Measurements from ENCODE around the gene TMIE. TPM values are rescaled to one million over a fixed set of nuclear protein-coding genes. Genes with fewer than 3 reads are reported as not detected.

The TMIE gene
- total and polyA plus RNA-seq, 2 of the 13 experiments (the other 11 are each of a cell fraction or from before 2014, with no cell fraction given), result not detected

DNA sequence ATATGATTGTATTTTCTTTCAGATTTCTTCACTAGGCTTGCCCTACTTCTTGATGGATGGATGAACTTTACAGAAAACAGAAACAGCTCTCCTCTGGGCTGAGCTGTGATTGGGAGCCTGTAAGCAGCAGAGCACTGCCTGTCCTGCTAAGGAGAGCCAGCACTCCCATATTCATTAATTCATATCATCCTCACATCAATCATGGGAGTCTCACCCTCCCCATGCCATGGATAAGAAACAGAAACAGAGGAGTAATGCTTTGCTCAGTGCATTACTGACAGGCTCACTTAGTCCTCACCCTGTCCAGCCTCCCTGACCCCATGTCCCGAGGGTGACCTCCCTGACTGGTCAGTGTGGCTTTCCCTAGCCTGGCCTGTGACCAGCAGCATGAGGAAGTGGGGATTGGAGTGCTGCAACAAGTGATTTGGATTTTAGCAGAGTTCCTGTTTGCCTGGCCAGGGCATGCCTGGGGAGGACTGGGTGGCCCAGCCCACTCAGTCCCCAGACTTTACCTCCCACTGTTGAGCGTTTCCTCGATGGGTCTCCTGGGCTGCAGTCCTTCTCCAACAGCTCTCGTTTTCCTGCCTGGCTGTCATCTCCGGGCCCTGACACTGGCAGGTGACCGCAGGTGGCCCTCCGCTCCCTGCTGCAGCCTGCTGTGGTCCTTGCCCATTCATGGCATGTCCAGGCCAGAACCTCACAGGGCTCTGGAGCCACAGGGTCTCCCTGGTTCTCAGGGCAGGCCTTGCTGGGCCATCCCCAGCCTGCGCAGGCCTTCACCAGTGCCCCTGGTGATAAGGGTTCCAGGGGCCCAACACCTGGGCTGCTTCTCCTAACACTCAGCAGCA is 1.3 kb upstream of the TMIE start:
- Histone ChIP-seq H3K4me3 (replicated peaks in 1 of 3; ENCODE audit: insufficient read depth in 1 of 3, low read depth in 2 of 3, low read length in 3 of 3) (no peak overlapping the region), H3K9ac (ENCODE audit: insufficient read depth, low read depth, low read length) (no peak overlapping the region), H3K27ac (ENCODE audit: extremely low read length, insufficient read depth, low read length) (no peak overlapping the region), H3K4me1 (ENCODE audit: insufficient read depth, low read length) (no peaks in the 10 kb centered on the region), H2AFZ (ENCODE audit: low read length) (no peak overlapping the region), H3K36me3 (replicated peaks in 1 of 2; ENCODE audit: control insufficient read depth in 1 of 2, insufficient read depth in 2 of 2, low read length in 2 of 2) (no peaks in the 10 kb centered on the region), H3K9me3 (ENCODE audit: low read length) (no peaks in the 10 kb centered on the region), H3K27me3 (ENCODE audit: control insufficient read depth in 1 of 2, insufficient read depth in 2 of 2, low read length in 2 of 2) (0 out of 5 replicates have a peak, but pooled peaks cover 0 to 3% of the 10 kb centered on the region in 2 experiments), H3K79me2 (ENCODE audit: insufficient read depth, low read length) (no peaks in the 10 kb centered on the region), H3K4me2 (ENCODE audit: low read depth, low read length) (no peak overlapping the region), H4K20me1 (ENCODE audit: insufficient read depth, low read length) (no peaks in the 10 kb centered on the region)
- in situ Hi-C loops (cut with HindIII; ENCODE audit: extremely low pct_ligation_motif_present, low pct_unique_long_range_greater_than_20kb), result no loop called here
- CTCF ChIA-PET (ENCODE audit: low intra/inter-chr PET ratio, low total read pairs), result no interaction called here
- intact Hi-C loops (cut with micrococcal nuclease; ENCODE audit: unreplicated experiment), result no loop called here
- 30% methylated on average over 4 of the region's 8 CpGs for WGBS (ENCODE audit: low lambda C conversion rate)
- no peak for TF ChIP-seq SNAPC2 (CRISPR knock-in tag; IDR thresholded peaks at IDR 0.05)
- no peak for TF ChIP-seq YEATS4 (CRISPR knock-in tag; IDR thresholded peaks at IDR 0.05; ENCODE audit: borderline replicate concordance)
- no peak for TF ChIP-seq RNF2 (conservative IDR thresholded peaks at IDR 0.05; ENCODE audit: low read depth)
- no peak for TF ChIP-seq ZNF558 (CRISPR knock-in tag; IDR thresholded peaks at IDR 0.05; ENCODE audit: borderline replicate concordance)
- no peak for TF ChIP-seq NONO (IDR thresholded peaks at IDR 0.05)
- TF ChIP-seq NONO (CRISPR knock-in tag; conservative IDR thresholded peaks at IDR 0.05), result no peak
- no peak for TF ChIP-seq ZNF782 (CRISPR knock-in tag; IDR thresholded peaks at IDR 0.05; ENCODE audit: borderline replicate concordance)
- POLR2A ChIA-PET, result no interaction called here
- no peak for ATAC-seq
- no peak for FAIRE-seq
- no TSS peak for BruUV-seq (replicated peaks)
- DNase-seq (ENCODE audit: low spot score), result no peak

DNA sequence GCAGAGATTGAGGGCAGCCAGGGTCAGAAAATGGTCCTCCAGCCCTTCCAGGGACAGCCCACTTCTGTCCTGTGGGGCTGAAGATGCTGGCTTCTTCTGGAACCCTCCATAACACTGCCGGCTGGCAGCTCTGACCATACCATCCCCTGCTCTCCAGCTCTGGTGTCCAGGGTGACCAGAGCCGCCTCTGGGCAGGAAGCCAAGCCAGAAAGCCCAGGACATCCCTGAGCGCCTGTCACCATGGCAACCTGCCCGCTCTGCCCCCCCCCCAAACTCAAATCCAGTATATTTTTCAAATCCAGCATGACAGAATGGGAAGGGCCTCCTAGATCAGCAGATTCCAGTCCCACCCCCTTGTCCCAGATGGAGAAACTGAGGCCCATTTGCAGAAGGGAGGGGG is 420 bp upstream of the TMIE start:
- H3K4me1 ChIP-seq (ENCODE audit: insufficient read depth, low read length), result no peaks in the 10 kb centered on the region
- no peaks in the 10 kb centered on the region for H3K9me3 ChIP-seq (ENCODE audit: low read length)
- CTCF ChIA-PET (ENCODE audit: low intra/inter-chr PET ratio, low total read pairs), result no interaction called here
- no CpG with 5 or more reads among the region's 4 CpGs for WGBS (ENCODE audit: low lambda C conversion rate)
- BruUV-seq (replicated peaks), result no TSS peak
- H2AFZ ChIP-seq (ENCODE audit: low read length), result no peak overlapping the region
- no peak overlapping the region for H3K9ac ChIP-seq (ENCODE audit: insufficient read depth, low read depth, low read length)
- no peaks in the 10 kb centered on the region for H4K20me1 ChIP-seq (ENCODE audit: insufficient read depth, low read length)
- no peak overlapping the region for H3K4me2 ChIP-seq (ENCODE audit: low read depth, low read length)
- H3K79me2 ChIP-seq (ENCODE audit: insufficient read depth, low read length), result no peaks in the 10 kb centered on the region
- H3K36me3 ChIP-seq (replicated peaks in 1 of 2; ENCODE audit: control insufficient read depth in 1 of 2, insufficient read depth in 2 of 2, low read length in 2 of 2), result no peaks in the 10 kb centered on the region
- no peak overlapping the region for H3K4me3 ChIP-seq (replicated peaks in 1 of 3; ENCODE audit: insufficient read depth in 1 of 3, low read depth in 2 of 3, low read length in 3 of 3)
- intact Hi-C loops (cut with micrococcal nuclease; ENCODE audit: unreplicated experiment), result no loop called here
- H3K27me3 ChIP-seq (ENCODE audit: control insufficient read depth in 1 of 2, insufficient read depth in 2 of 2, low read length in 2 of 2), result 0 out of 5 replicates have a peak, but pooled peaks cover 0 to 6% of the 10 kb centered on the region in 2 experiments
- POLR2A ChIA-PET, result no interaction called here
- no peak for ATAC-seq
- in situ Hi-C loops (cut with HindIII; ENCODE audit: extremely low pct_ligation_motif_present, low pct_unique_long_range_greater_than_20kb), result no loop called here
- DNase-seq (ENCODE audit: low spot score), result no peak
- no peak overlapping the region for H3K27ac ChIP-seq (ENCODE audit: extremely low read length, insufficient read depth, low read length)
- no peak for FAIRE-seq
- TF ChIP-seq GATA4 (IDR thresholded peaks at IDR 0.05; ENCODE audit: borderline replicate concordance, low read depth) (no peak), NR2F1 (CRISPR knock-in tag; IDR thresholded peaks at IDR 0.05) (no peak), ZBTB20 (CRISPR knock-in tag; IDR thresholded peaks at IDR 0.05; ENCODE audit: borderline replicate concordance, low read depth) (no peak), SCMH1 (CRISPR knock-in tag; IDR thresholded peaks at IDR 0.05; ENCODE audit: borderline replicate concordance) (no peak), KDM4B (CRISPR knock-in tag; IDR thresholded peaks at IDR 0.05) (no peak), HNRNPUL1 (IDR thresholded peaks at IDR 0.05; ENCODE audit: low read depth, low read length) (no peak), POLR2AphosphoS5 (IDR thresholded peaks at IDR 0.05; ENCODE audit: low read depth, low read length) (no peak), ZNF460 (CRISPR knock-in tag; IDR thresholded peaks at IDR 0.05; ENCODE audit: borderline replicate concordance) (no peak), ZNF484 (CRISPR knock-in tag; IDR thresholded peaks at IDR 0.05; ENCODE audit: borderline replicate concordance, low read depth) (no peak)
- TF ChIP-seq, protein P1, sequence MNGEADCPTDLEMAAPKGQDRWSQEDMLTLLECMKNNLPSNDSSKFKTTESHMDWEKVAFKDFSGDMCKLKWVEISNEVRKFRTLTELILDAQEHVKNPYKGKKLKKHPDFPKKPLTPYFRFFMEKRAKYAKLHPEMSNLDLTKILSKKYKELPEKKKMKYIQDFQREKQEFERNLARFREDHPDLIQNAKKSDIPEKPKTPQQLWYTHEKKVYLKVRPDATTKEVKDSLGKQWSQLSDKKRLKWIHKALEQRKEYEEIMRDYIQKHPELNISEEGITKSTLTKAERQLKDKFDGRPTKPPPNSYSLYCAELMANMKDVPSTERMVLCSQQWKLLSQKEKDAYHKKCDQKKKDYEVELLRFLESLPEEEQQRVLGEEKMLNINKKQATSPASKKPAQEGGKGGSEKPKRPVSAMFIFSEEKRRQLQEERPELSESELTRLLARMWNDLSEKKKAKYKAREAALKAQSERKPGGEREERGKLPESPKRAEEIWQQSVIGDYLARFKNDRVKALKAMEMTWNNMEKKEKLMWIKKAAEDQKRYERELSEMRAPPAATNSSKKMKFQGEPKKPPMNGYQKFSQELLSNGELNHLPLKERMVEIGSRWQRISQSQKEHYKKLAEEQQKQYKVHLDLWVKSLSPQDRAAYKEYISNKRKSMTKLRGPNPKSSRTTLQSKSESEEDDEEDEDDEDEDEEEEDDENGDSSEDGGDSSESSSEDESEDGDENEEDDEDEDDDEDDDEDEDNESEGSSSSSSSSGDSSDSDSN (CRISPR knock-in tag; IDR thresholded peaks at IDR 0.05), result no peak
